Mesendoderm (in vitro differentiated cells): ENCODE measurements around the gene SRRM4.

ENCODE experiments used
- DNase-seq: peaks from one replicate; pipeline ENCODE4 v3.0.0; 2013
- H2AK5ac ChIP-seq: 2 replicates; pipeline ENCODE4 v1.6.1; 2013; ENCODE audit warnings: low read length, inconsistent platforms
- H2BK120ac ChIP-seq: 2 replicates; pipeline ENCODE4 v1.6.1; 2013; ENCODE audit warnings: low read depth, mild to moderate bottlenecking, low read length, moderate library complexity, mixed read lengths
- H2BK15ac ChIP-seq: replicated peaks from 2 replicates; pipeline ENCODE4 v1.6.1; 2013; ENCODE audit warnings: low read depth, mild to moderate bottlenecking, moderate library complexity
- H2BK5ac ChIP-seq: 2 replicates; pipeline ENCODE4 v1.6.1; 2013; ENCODE audit warnings: low read length, inconsistent platforms
- H3K18ac ChIP-seq: 2 replicates; pipeline ENCODE4 v1.6.1; 2013; ENCODE audit warnings: mild to moderate bottlenecking, low read length, mixed read lengths
- H3K23ac ChIP-seq: one replicate; pipeline ENCODE4 v1.6.1; 2013; ENCODE audit warnings: low read length
- H3K27ac ChIP-seq: 2 replicates; pipeline ENCODE4 v1.5.1; 2013; ENCODE audit warnings: low read depth, mild to moderate bottlenecking, inconsistent platforms, low read length, moderate library complexity
- H3K27me3 ChIP-seq: 2 replicates; pipeline ENCODE4 v1.6.1; 2013; ENCODE audit warnings: low read length, control low read depth, mild to moderate bottlenecking, inconsistent platforms; ENCODE audit not compliant: insufficient read depth, poor library complexity
- H3K36me3 ChIP-seq: 2 replicates; pipeline ENCODE4 v1.6.1; 2013; ENCODE audit warnings: low read length, inconsistent platforms; ENCODE audit not compliant: control insufficient read depth, insufficient read depth
- H3K4ac ChIP-seq: one replicate; pipeline ENCODE4 v1.6.1; 2013; ENCODE audit warnings: low read depth, mild to moderate bottlenecking, low read length, moderate library complexity
- H3K4me1 ChIP-seq: 2 replicates; pipeline ENCODE4 v1.6.1; 2013; ENCODE audit warnings: low read depth, low read length, inconsistent platforms; ENCODE audit not compliant: control insufficient read depth
- H3K4me2 ChIP-seq: 2 replicates; pipeline ENCODE4 v1.6.1; 2013; ENCODE audit warnings: low read length
- H3K4me3 ChIP-seq: 2 replicates; pipeline ENCODE4 v1.5.1; 2013; ENCODE audit warnings: mild to moderate bottlenecking, low read length
- H3K56ac ChIP-seq: one replicate; pipeline ENCODE4 v1.6.1; 2013; ENCODE audit warnings: low read length
- H3K79me1 ChIP-seq: 2 replicates; pipeline ENCODE4 v1.6.1; 2013; ENCODE audit warnings: low read length, inconsistent platforms
- H3K79me2 ChIP-seq: 2 replicates; pipeline ENCODE4 v1.6.1; 2013; ENCODE audit warnings: mild to moderate bottlenecking, low read length; ENCODE audit not compliant: control insufficient read depth, insufficient read depth
- H3K9ac ChIP-seq: 2 replicates; pipeline ENCODE4 v1.6.1; 2013; ENCODE audit warnings: low read length, inconsistent platforms
- H4K5ac ChIP-seq: one replicate; pipeline ENCODE4 v1.6.1; 2013; ENCODE audit warnings: low read length
- H4K8ac ChIP-seq: one replicate; pipeline ENCODE4 v1.6.1; 2013; ENCODE audit warnings: low read depth, mild to moderate bottlenecking, control low read depth, low read length, moderate library complexity
- WGBS: extraction: QIAGEN DNeasy Blood & Tissue Kit; methylation state at CpG from one replicate; pipeline ENCODE4 v1.1.7; 2013; ENCODE audit warnings: low lambda C conversion rate, missing lambda C conversion rate; ENCODE audit not compliant: insufficient coverage; ENCODE audit errors: extremely low coverage; 5-methylcytosine and 5-hydroxymethylcytosine counted together

Gene SRRM4

DNA sequence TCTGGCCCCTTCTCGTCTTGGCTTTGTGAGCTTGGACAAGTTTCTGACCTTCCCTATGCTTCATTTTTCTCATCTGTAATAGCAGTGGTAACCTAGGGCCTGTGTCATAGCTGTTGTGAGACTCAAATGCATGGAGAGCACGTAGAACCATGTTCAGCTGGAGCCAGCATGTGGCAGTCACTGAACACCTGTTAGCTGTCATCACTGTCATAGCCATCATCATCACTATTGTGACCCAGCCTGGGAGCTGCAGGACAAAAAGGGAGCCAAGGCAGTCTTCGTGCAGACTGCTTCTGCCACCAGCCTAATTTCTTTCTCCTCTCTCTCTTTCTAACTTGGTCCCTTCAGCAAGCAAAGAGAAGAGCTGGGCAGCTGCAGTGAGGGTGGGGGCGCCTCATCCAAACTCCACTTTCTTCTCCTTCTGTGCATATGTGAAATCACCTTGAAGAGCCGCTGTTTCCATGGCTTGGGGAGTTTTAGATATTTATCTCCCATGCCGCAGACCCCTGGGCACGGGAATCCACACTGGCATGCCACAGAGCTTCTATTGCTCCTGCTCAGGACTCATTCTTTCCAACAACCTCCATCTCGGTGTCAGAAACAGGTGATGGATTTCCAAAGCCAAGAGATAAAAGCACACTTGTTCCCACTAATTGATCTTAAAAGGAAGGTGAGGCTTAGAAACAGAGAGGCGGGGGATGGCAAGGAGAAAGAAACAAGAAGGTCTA lies 87.0 kb downstream of the SRRM4 start:
- Histone ChIP-seq H3K79me1 (no peaks in the 10 kb centered on the region), H3K18ac (no peak overlapping the region), H3K9ac (no peak overlapping the region), H3K4me1 (peaks cover 5% of the 10 kb centered on the region), H2BK5ac (no peak overlapping the region), H3K4ac (no peak overlapping the region), H3K56ac (no peak overlapping the region), H3K27ac (no peak overlapping the region), H4K8ac (no peak overlapping the region), H4K5ac (no peak overlapping the region), H3K36me3 (no peaks in the 10 kb centered on the region), H3K4me2 (no peak overlapping the region), H3K23ac (no peak overlapping the region), H3K4me3 (no peak overlapping the region), H2BK15ac (no peak overlapping the region), H3K79me2 (no peaks in the 10 kb centered on the region), H2AK5ac (no peak overlapping the region), H2BK120ac (no peak overlapping the region), H3K27me3 (no peaks in the 10 kb centered on the region)
- no CpG with 5 or more reads among the region's 9 CpGs for WGBS
- DNase-seq = no peak

DNA sequence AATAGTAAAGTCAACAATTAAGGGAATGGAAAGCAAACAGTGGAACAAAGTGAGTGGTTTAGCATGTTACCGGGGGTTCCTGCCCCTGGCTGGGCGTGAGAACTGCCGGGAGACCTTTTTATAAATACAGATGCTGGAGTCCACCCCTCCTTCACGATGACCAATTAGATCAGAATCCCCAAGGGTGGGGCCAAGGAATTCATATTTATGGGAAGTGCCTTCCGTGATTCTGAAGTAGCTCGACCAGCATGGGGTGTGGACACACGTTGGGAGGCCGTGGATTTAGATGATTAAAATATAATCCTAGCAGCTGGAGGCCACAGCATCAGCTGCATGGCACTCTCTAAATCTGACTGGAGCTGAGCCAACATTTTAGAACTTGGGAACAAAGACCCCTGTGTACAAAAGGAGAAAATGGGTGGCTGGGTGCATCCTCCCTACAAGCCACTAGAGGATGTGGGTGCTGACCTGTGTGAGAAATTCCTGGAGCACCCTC lies 87.9 kb downstream of the SRRM4 start:
- no peak overlapping the region for H3K4me2 ChIP-seq
- H4K8ac ChIP-seq = no peak overlapping the region
- no peaks in the 10 kb centered on the region for H3K27me3 ChIP-seq
- no CpG with 5 or more reads among the region's 8 CpGs for WGBS
- no peak overlapping the region for H2BK15ac ChIP-seq
- no peak overlapping the region for H3K9ac ChIP-seq
- H3K23ac ChIP-seq = no peak overlapping the region
- no peak overlapping the region for H3K4me3 ChIP-seq
- no peak overlapping the region for H2BK5ac ChIP-seq
- no peak overlapping the region for H3K18ac ChIP-seq
- H4K5ac ChIP-seq = no peak overlapping the region
- no peaks in the 10 kb centered on the region for H3K79me1 ChIP-seq
- no peak overlapping the region for H2AK5ac ChIP-seq
- no peaks in the 10 kb centered on the region for H3K79me2 ChIP-seq
- no peak overlapping the region for H3K27ac ChIP-seq
- H3K4me1 ChIP-seq = peaks cover 5% of the 10 kb centered on the region
- H3K56ac ChIP-seq = no peak overlapping the region
- H3K36me3 ChIP-seq = no peaks in the 10 kb centered on the region
- no peak overlapping the region for H3K4ac ChIP-seq
- peak; percentile 13 for DNase-seq
- H2BK120ac ChIP-seq = no peak overlapping the region

- H3K56ac ChIP-seq = no peak overlapping the region
- H3K4me3 ChIP-seq = no peak overlapping the region
- no peak overlapping the region for H3K27ac ChIP-seq
- H3K4ac ChIP-seq = no peak overlapping the region
- no peak overlapping the region for H2BK15ac ChIP-seq
- H3K9ac ChIP-seq = no peak overlapping the region
- no CpG with 5 or more reads among the region's 6 CpGs for WGBS
- no peaks in the 10 kb centered on the region for H3K79me1 ChIP-seq
- no peak overlapping the region for H3K23ac ChIP-seq
- no peak for DNase-seq
- H3K18ac ChIP-seq = no peak overlapping the region
- H3K79me2 ChIP-seq = no peaks in the 10 kb centered on the region
- H2BK120ac ChIP-seq = no peak overlapping the region
- H2AK5ac ChIP-seq = no peak overlapping the region
- H4K5ac ChIP-seq = no peak overlapping the region
- no peak overlapping the region for H4K8ac ChIP-seq
- no peak overlapping the region for H2BK5ac ChIP-seq
- H3K36me3 ChIP-seq = no peaks in the 10 kb centered on the region
- H3K27me3 ChIP-seq = no peaks in the 10 kb centered on the region
- H3K4me2 ChIP-seq = no peak overlapping the region
- H3K4me1 ChIP-seq = peaks cover 5% of the 10 kb centered on the region
Measured at GRCh38 chr12:119071176-119071575, 89.8 kb downstream of the SRRM4 start.

- no CpG with 5 or more reads among the region's 5 CpGs for WGBS
- H3K36me3 ChIP-seq = no peaks in the 10 kb centered on the region
- H4K8ac ChIP-seq = no peak overlapping the region
- H2BK5ac ChIP-seq = no peak overlapping the region
- H3K79me2 ChIP-seq = no peaks in the 10 kb centered on the region
- H3K4me2 ChIP-seq = no peak overlapping the region
- no peak for DNase-seq
- no peak overlapping the region for H3K18ac ChIP-seq
- no peak overlapping the region for H2BK15ac ChIP-seq
- H3K23ac ChIP-seq = no peak overlapping the region
- no peak overlapping the region for H3K9ac ChIP-seq
- H3K4ac ChIP-seq = no peak overlapping the region
- H3K4me3 ChIP-seq = no peak overlapping the region
- no peak overlapping the region for H2BK120ac ChIP-seq
- peaks cover 5% of the 10 kb centered on the region for H3K4me1 ChIP-seq
- H3K56ac ChIP-seq = no peak overlapping the region
- no peak overlapping the region for H2AK5ac ChIP-seq
- H3K27me3 ChIP-seq = no peaks in the 10 kb centered on the region
- H4K5ac ChIP-seq = no peak overlapping the region
- no peaks in the 10 kb centered on the region for H3K79me1 ChIP-seq
- no peak overlapping the region for H3K27ac ChIP-seq
Measured at GRCh38 chr12:119071638-119072231, 90.4 kb downstream of the SRRM4 start.

DNA sequence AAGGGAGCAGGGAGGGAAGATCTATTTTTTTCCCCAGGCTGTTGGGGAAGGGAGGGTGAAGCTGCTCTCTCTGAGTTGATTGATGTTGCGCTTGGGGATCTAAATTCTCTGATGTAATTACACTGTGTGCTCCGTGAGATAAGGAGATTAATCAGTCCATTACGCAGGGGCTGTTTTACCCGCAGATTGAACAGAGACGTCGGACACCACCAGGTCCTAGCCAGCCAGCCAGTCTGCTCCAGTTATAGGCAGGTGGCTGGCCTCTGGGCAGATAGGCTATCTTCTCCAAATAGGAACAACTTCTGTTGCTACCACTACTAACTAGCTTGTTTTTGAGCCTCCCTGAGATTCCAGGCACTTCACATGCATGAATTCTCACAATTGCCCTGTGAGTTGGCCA lies 91.1 kb downstream of the SRRM4 start:
- Histone ChIP-seq H3K79me1 (no peaks in the 10 kb centered on the region), H3K4me3 (no peak overlapping the region), H4K5ac (no peak overlapping the region), H3K27me3 (no peaks in the 10 kb centered on the region), H3K9ac (no peak overlapping the region), H3K4me1 (peaks cover 5% of the 10 kb centered on the region), H3K56ac (no peak overlapping the region), H2BK120ac (no peak overlapping the region), H3K4me2 (no peak overlapping the region), H3K23ac (no peak overlapping the region), H3K79me2 (no peaks in the 10 kb centered on the region), H3K4ac (no peak overlapping the region), H3K18ac (no peak overlapping the region), H2AK5ac (no peak overlapping the region), H4K8ac (no peak overlapping the region), H3K36me3 (no peaks in the 10 kb centered on the region), H2BK5ac (no peak overlapping the region), H2BK15ac (no peak overlapping the region), H3K27ac (no peak overlapping the region)
- DNase-seq = no peak
- WGBS = no CpG with 5 or more reads among the region's 6 CpGs
